GM21576 (cell line): ENCODE data around the gene HOXB6.

Experiments
- ATAC-seq: cut with Tn5 transposase; IDR thresholded peaks from one replicate; pipeline ENCODE4 v1.9.1; 2021; ENCODE audit warnings: mild to moderate bottlenecking, moderate library complexity; ENCODE audit not compliant: unreplicated experiment

Gene HOXB6

GRCh38 chr17:48636177-48637018 is 31.6 kb upstream of the HOXB6 start:
- no peak for ATAC-seq

GRCh38 chr17:48634493-48635208 is 29.9 kb upstream of the HOXB6 start:
- no peak for ATAC-seq

GRCh38 chr17:48633266-48633677 is 28.5 kb upstream of the HOXB6 start:
- no peak for ATAC-seq

GRCh38 chr17:48632579-48633265 is 27.9 kb upstream of the HOXB6 start:
- ATAC-seq, result no peak

GRCh38 chr17:48631693-48632578 is 27.1 kb upstream of the HOXB6 start:
- ATAC-seq, result no peak

- ATAC-seq, result no peak
Observed at GRCh38 chr17:48630925-48631692, 26.3 kb upstream of the HOXB6 start.

- ATAC-seq, result no peak
Observed at GRCh38 chr17:48630009-48630924, 25.5 kb upstream of the HOXB6 start.

DNA sequence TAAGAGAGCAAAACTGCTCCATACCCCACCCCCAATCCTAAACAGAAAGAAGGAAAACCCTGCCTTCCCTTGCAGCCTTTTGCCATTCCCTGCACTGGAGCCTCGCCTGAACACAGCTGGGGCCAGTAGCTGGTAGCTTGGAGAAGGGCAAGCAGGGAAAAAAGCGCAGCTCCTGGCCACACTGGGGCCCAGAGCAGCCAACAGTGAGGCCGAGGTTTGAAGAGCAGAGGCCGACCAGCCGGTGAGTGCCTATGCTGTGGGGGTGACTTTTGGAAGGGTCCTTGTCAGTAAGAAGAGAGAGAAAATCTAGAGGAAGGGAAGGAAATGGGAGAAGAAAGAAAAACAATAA is 24.6 kb upstream of the HOXB6 start:
- no peak for ATAC-seq

- ATAC-seq, result no peak
Observed at GRCh38 chr17:48628649-48629410, 24.0 kb upstream of the HOXB6 start.

- ATAC-seq, result no peak
Observed at GRCh38 chr17:48627623-48628521, 23.1 kb upstream of the HOXB6 start.

DNA sequence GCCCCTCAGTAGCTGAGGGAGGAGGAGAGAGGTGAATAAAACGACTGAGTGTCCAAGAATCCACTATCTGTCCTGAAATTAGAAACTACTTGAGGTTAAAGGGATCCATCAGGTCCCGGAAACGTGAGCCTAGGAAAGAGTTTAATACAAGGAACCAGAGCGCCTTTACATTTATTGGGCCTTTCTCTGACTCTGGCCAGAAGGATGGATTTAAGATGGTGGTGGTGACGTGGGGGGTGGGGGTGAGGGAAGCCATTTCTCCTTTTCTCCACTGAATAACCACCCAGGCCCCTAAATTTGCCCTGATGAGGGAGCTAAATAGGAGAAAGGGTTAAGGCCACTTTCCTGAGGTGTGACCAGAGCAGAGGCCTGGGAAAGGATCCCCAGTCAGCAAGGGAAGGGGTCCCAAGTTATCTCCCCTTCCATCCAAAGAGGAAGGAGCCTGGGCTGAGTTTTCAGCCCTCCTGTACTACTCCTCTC is 22.4 kb upstream of the HOXB6 start:
- ATAC-seq, result no peak

- no peak for ATAC-seq
Observed at GRCh38 chr17:48626245-48627117, 21.7 kb upstream of the HOXB6 start, which contains the start of gene HOXB9. Gene HOXB9 (minus strand): TSS chr17:48626358. CDS start chr17:48626269, 89 bp downstream.

DNA sequence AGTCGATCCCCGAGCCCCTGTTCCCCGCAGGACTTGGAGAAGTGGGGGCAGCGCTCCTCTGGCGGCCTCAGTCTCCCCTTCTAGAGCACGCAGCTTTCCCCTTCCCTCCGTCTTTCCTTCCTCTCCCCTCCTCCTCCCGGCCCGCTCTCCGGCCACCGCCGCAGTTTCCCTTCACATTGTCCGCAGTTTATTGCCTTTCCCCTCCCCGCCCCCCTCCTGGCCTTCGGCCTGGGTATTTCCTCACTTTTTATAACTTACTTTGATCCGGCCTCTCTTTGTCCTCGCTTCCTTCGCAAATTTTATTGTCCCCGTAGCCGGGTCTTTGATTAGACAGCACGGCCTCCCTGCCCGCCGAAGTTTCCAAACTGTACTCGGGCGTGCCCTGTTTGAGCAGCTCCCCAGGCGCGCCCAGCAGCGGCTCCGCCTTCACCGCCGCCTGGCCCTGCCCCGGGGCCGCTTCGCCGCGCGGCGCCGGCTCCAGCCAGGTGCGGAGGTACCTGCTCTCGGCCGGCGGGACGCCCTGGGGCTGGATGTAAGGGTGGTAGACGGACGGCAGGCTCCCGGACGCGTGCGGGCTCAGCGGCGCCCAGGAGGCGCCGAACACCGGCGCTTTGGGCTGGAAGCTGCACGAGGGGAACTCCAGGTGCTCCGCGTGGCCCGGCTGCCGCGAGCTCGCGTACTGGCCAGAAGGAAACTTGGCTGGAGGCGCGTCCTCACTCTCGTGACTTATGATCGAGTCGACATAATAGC is 20.9 kb upstream of the HOXB6 start:
- no peak for ATAC-seq

DNA sequence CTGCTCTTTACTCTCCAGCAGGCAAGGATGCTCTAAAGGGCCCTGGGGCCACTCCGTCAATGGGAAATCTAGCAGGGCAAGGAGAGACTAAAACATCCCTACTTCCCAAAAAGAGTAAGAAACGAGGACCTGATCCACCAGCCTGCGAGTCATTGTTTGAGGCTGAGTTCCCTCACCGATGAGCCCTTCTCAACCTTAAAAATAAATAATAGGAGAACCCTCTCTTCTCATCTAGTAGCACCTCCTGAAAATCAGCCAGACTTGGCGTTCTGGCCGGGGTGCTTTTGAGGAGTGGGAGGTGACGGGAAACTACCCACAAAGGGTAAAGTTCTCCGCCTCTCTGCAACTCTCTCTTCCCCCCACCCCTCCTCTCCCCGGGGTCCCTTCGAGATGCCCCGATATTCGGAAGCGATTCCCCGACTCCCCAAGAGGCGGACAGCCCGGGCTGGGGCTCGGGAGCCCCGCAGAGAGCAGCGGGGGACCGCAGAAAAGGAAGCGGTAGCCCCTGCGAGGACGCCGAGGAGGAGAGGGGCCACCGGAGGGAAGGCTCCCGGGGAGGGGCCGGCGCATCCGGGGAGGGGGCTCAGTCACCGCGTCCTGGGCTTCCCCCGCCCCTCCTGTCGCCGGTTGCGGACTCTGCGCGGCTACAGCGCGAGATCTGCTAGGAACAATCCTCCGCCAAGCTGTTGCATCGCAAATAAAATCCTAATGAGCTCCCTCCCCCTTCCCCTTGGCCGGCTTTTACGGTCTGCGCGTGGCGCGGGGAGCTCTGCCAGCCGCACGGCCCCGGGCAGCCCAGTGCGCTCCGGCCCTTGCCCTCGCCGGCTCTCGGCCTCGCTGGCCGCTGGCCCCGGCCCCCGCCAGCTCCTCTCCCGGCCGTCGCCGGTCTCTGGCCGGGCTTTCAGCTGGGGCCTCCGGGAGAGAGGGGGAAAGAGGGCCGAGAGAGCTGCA is 20.0 kb upstream of the HOXB6 start:
- ATAC-seq, result no peak
